Ishikawa (cell line): ENCODE data around the gene GSN.

Source experiments
- CEBPB ChIP-seq: IDR thresholded peaks from 2 replicates; pipeline ENCODE4 v1.6.1; 2012
- CREB1 ChIP-seq: IDR thresholded peaks from 2 replicates; pipeline ENCODE4 v1.6.1; 2012; ENCODE audit warnings: low read depth
- EGR1 ChIP-seq: IDR thresholded peaks from 2 replicates; pipeline ENCODE4 v1.6.1; 2012
- EP300 ChIP-seq: IDR thresholded peaks from 2 replicates; pipeline ENCODE4 v1.6.1; 2012; ENCODE audit warnings: borderline replicate concordance
- FOXM1 ChIP-seq: IDR thresholded peaks from 2 replicates; pipeline ENCODE4 v1.6.1; 2012; ENCODE audit warnings: low read depth, borderline replicate concordance
- MAX ChIP-seq: IDR thresholded peaks from 2 replicates; pipeline ENCODE4 v1.6.1; 2012
- NFIC ChIP-seq: IDR thresholded peaks from 2 replicates; pipeline ENCODE4 v1.6.1; 2012
- RAD21 ChIP-seq: IDR thresholded peaks from 2 replicates; pipeline ENCODE4 v1.6.1; 2012; ENCODE audit warnings: low read depth
- REST ChIP-seq: IDR thresholded peaks from 2 replicates; pipeline ENCODE4 v1.6.1; 2012; ENCODE audit warnings: low read depth, mild to moderate bottlenecking
- TAF1 ChIP-seq: IDR thresholded peaks from 2 replicates; pipeline ENCODE4 v1.6.1; 2012; ENCODE audit warnings: low read depth, mild to moderate bottlenecking
- TCF12 ChIP-seq: IDR thresholded peaks from 2 replicates; pipeline ENCODE4 v1.6.1; 2012; ENCODE audit warnings: low read depth
- TEAD4 ChIP-seq: IDR thresholded peaks from 2 replicates; pipeline ENCODE4 v1.6.1; 2012
- USF1 ChIP-seq: IDR thresholded peaks from 2 replicates; pipeline ENCODE4 v1.6.1; 2012
- YY1 ChIP-seq: IDR thresholded peaks from 2 replicates; pipeline ENCODE4 v1.6.1; 2012; ENCODE audit warnings: low read depth
- ZBTB7A ChIP-seq: IDR thresholded peaks from 2 replicates; pipeline ENCODE4 v1.6.1; 2012; ENCODE audit warnings: low read depth

Gene GSN

DNA sequence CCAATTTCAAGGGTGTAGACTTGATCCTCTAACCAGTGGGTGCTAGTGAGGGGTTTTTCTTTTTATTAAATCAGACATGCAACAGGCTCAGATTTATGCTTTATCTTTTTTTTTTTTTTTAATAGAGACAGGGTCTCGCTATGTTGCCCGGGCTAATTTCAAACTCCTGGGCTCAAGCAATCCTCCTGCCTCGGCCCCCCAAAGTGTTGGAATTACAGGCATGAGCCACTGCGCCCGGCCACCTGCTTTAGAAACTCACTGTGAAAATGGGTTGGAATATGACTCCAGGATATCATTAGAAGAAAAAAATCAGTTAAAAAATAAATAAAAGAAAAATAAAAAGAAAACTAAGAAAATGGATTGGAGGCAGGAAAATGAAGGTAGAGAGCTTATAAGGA is 51.4 kb downstream of the GSN start:
- TF ChIP-seq REST = no peak
- no peak for TF ChIP-seq FOXM1

GRCh38 chr9:121321016-121321503 is 53.1 kb downstream of the GSN start:
- no peak for TF ChIP-seq USF1
- TF ChIP-seq CEBPB = no peak
- TF ChIP-seq NFIC = no peak
- TF ChIP-seq TAF1 = no peak
- TF ChIP-seq RAD21 = no peak
- no peak for TF ChIP-seq REST
- no peak for TF ChIP-seq MAX

GRCh38 chr9:121322037-121322736 is 54.2 kb downstream of the GSN start:
- no peak for TF ChIP-seq USF1
- no peak for TF ChIP-seq TCF12
- no peak for TF ChIP-seq EGR1
- TF ChIP-seq TEAD4 = no peak
- no peak for TF ChIP-seq TAF1
- TF ChIP-seq FOXM1 = no peak
- TF ChIP-seq ZBTB7A = no peak
- TF ChIP-seq REST = no peak
- TF ChIP-seq CEBPB = no peak
- TF ChIP-seq YY1 = no peak
- TF ChIP-seq NFIC = no peak
- TF ChIP-seq MAX = no peak
- TF ChIP-seq CREB1 = no peak
- TF ChIP-seq EP300 = no peak
- no peak for TF ChIP-seq RAD21

DNA sequence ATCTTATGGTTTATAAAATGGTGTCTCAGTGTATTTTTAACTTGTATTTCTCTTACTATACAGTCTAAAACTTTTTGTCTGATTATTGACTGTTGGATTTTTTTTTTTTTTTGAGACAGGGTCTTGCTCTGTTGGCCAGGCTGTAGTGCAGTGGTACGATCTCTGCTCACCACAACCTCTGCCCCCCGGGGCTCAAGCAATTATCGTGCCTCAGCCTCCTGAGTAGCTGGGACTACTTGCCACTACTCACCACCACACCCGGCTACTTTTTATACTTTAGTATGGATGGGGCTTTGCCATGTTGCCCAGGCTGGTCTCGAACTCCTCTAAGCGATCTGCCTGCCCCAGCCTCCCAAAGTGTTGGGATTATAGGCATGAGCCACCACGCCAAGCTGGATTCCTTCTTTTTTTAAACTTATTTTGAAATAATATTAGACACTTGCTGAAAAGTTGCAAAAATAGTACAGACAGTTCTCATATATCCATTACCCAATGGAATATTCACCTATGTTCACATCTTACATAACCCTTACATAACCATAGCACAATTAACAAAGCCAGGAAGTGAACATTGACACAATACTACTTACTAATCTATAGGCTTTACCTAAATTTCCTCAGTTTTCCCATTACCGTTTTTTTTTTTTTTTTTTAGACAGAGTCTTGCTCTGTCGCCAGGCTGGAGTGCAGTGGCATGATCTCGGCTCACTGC is 54.9 kb downstream of the GSN start:
- no peak for TF ChIP-seq NFIC
- TF ChIP-seq TEAD4 = no peak
- no peak for TF ChIP-seq EGR1
- TF ChIP-seq MAX = no peak
- TF ChIP-seq CREB1 = no peak
- TF ChIP-seq ZBTB7A = no peak
- no peak for TF ChIP-seq RAD21
- no peak for TF ChIP-seq YY1
- no peak for TF ChIP-seq TAF1
- no peak for TF ChIP-seq FOXM1
- TF ChIP-seq EP300 = no peak
- TF ChIP-seq TCF12 = no peak
- TF ChIP-seq REST = no peak
- TF ChIP-seq CEBPB = no peak
- TF ChIP-seq USF1 = no peak
